BLaER1 treated with 17β-estradiol and CSF1 and Interleukin-3, amounts not matched to agents 10 nM and 100 nM (cell line): ENCODE measurements around the gene INIP.

ENCODE experiments used
- H3K27ac ChIP-seq, 11 experiments: shearing (Covaris generic); formaldehyde crosslinking; 2 replicates each; pipeline ENCODE4 v1.8.1; 2022
- H3K27me3 ChIP-seq, 11 experiments: shearing (Covaris generic); formaldehyde crosslinking; 2 replicates each; pipeline ENCODE4 v1.8.1; 2022
- H3K36me3 ChIP-seq, 11 experiments: shearing (Covaris generic); formaldehyde crosslinking; 2 replicates each; pipeline ENCODE4 v1.8.1; 2022
- H3K4me1 ChIP-seq, 10 experiments: shearing (Covaris generic); formaldehyde crosslinking; 2 replicates each; pipeline ENCODE4 v1.8.1; 2022
- H3K4me2 ChIP-seq, 11 experiments: shearing (Covaris generic); formaldehyde crosslinking; 2 replicates each; pipeline ENCODE4 v1.8.1; 2022
- H3K4me3 ChIP-seq, 10 experiments: shearing (Covaris generic); formaldehyde crosslinking; 2 replicates each; pipeline ENCODE4 v1.8.1; 2022
- H3K9ac ChIP-seq, 11 experiments: shearing (Covaris generic); formaldehyde crosslinking; 2 replicates each; pipeline ENCODE4 v1.8.1; 2022
- H3K9me3 ChIP-seq, 11 experiments: shearing (Covaris generic); formaldehyde crosslinking; replicated peaks in 1 of 11; 2 replicates each; pipeline ENCODE4 v1.8.1; 2022
- H4K20me1 ChIP-seq, 11 experiments: shearing (Covaris generic); formaldehyde crosslinking; 2 replicates each; pipeline ENCODE4 v1.8.1; 2022
- Cebpa-rat ChIP-seq, 11 experiments: shearing (Covaris generic); IDR thresholded peaks; 2 replicates each; pipeline ENCODE4 v1.8.1; 2022

The INIP gene

DNA sequence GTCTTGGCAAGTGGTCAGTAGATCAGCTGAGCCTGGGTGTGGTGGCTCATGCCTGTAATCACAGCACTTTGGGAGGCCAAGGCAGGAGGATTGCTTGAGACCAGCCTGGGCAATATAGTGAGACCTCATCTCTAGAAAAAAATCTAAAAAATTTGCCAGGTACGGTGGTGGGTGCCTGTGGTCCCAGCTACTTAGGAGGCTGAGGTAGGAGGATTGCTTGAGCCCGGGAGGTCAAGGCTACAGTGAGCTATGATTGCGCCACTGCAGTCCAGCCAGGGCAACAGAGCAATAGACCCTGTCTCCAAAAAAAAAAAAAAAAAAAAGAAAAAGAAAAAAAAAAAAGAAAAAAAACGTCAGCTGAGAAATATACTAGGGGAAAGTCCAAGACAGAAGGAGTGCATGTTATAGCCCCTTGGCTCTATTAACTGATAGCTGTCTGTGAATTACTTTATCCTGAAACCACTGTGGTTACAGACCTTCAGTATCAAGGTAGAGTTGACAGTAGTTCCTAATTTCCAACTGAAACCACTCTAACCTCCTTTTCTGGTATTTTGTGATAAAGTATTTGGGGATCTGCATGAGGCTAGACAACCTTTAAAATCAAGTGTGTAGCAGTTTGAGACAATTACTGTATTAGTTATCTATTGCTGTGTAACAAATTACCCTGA is 2.3 kb upstream of the INIP start:
- H3K9me3 ChIP-seq: no peaks in the 10 kb centered on the region
- H3K27me3 ChIP-seq: no peaks in the 10 kb centered on the region
- H3K27ac ChIP-seq: no peak overlapping the region
- no peak overlapping the region for H3K4me3 ChIP-seq
- H4K20me1 ChIP-seq: peaks cover 0 to 7% (median 0%) of the 10 kb centered on the region in 11 experiments; a peak in 5 of 22 replicates
- no peak for TF ChIP-seq Cebpa-rat (IDR thresholded peaks at IDR 0.05)
- H3K4me2 ChIP-seq: no peak overlapping the region
- H3K4me1 ChIP-seq: peaks cover 13 to 20% (median 15%) of the 10 kb centered on the region in 10 experiments
- H3K36me3 ChIP-seq: peaks cover 0 to 12% (median 2%) of the 10 kb centered on the region in 11 experiments; a peak in 8 of 22 replicates
- H3K9ac ChIP-seq: no peak overlapping the region

DNA sequence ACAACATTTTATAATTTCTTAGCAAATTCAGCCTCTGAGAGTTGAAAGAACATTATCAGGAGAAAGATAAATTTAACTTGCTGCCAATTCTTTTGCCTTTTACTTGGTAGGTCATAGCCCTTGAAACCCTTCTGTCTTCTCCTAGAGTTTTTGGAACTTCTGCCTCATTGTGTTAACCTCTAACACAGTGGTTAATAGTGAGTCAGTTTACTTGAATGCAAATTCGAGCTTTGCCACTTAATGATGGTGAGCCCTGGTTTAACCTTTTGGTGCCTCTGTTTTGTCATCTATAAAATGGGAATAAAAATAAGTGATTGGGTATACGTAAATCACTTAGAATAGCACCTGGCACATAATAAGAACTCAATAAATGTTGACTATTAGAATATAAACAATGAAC is 1.8 kb upstream of the INIP start:
- no peak for TF ChIP-seq Cebpa-rat (IDR thresholded peaks at IDR 0.05)
- Histone ChIP-seq H4K20me1 (peaks cover 0 to 7% (median 0%) of the 10 kb centered on the region in 11 experiments; a peak in 6 of 22 replicates), H3K9ac (no peak overlapping the region), H3K27me3 (no peaks in the 10 kb centered on the region), H3K36me3 (peaks cover 2 to 18% (median 8%) of the 10 kb centered on the region in 11 experiments; a peak in 15 of 22 replicates), H3K4me3 (no peak overlapping the region), H3K9me3 (no peaks in the 10 kb centered on the region), H3K4me1 (peaks cover 13 to 20% (median 15%) of the 10 kb centered on the region in 10 experiments), H3K4me2 (no peak overlapping the region), H3K27ac (no peak overlapping the region)

DNA sequence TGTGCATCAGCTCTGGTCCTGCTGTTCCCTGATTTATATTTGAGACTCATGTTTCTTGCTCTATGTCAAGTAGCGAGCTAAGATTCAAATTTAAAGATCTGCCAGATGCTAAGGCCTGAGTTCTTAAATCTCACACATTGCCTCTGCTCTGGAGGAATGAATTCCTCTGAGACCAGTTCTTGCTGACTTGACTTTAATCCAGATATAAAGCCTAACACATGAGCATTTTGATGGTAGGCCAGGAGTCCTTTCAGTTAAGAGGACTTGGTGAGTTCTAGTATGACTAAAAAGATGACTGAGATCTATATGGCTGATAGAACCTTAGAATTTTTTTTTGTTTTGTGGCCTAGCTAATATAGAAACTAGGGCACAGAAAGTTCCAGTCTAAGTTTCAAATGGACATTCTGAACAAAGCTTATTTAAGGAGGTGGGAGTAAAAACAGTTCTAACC is 1.3 kb upstream of the INIP start:
- Histone ChIP-seq H3K27me3 (no peaks in the 10 kb centered on the region), H3K9ac (no peak overlapping the region), H3K4me3 (no peak overlapping the region), H4K20me1 (peaks cover 0 to 10% (median 0%) of the 10 kb centered on the region in 11 experiments; a peak in 6 of 22 replicates), H3K4me1 (peaks cover 13 to 20% (median 15%) of the 10 kb centered on the region in 10 experiments), H3K36me3 (peaks cover 3 to 22% (median 12%) of the 10 kb centered on the region in 11 experiments; a peak in 16 of 22 replicates), H3K27ac (no peak overlapping the region), H3K4me2 (no peak overlapping the region), H3K9me3 (no peaks in the 10 kb centered on the region)
- no peak for TF ChIP-seq Cebpa-rat (IDR thresholded peaks at IDR 0.05)

DNA sequence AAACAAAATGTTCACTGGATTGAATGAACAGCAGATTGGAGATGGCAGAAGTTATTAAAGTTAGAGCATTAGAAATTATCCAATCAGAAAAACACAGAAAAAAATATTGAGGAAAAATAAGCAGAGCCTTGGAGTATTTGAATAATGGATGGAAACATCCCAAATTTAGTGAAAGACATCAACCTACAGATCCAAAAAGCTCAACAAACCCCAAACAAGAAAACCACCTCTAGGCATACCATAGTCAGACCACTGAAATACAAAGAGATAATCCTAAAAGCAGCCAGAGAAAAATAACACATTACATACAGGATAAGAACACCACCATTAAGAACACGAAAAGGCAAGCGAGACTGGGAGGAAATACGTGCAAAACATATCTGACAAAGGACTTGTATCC is 5.2 kb downstream of the INIP start:
- no peaks in the 10 kb centered on the region for H3K27me3 ChIP-seq
- TF ChIP-seq Cebpa-rat (IDR thresholded peaks at IDR 0.05): no peak
- H3K9ac ChIP-seq: no peak overlapping the region
- H3K4me2 ChIP-seq: no peak overlapping the region
- H3K27ac ChIP-seq: no peak overlapping the region
- H3K9me3 ChIP-seq: peaks cover 0 to 13% (median 6%) of the 10 kb centered on the region in 11 experiments; a peak in 13 of 22 replicates
- peaks cover 12 to 19% (median 14%) of the 10 kb centered on the region in 10 experiments for H3K4me1 ChIP-seq
- H4K20me1 ChIP-seq: peaks cover 0 to 49% (median 13%) of the 10 kb centered on the region in 11 experiments; a peak in 10 of 22 replicates
- H3K4me3 ChIP-seq: no peak overlapping the region
- peaks cover 31 to 78% (median 53%) of the 10 kb centered on the region in 11 experiments; a peak in 21 of 22 replicates for H3K36me3 ChIP-seq

DNA sequence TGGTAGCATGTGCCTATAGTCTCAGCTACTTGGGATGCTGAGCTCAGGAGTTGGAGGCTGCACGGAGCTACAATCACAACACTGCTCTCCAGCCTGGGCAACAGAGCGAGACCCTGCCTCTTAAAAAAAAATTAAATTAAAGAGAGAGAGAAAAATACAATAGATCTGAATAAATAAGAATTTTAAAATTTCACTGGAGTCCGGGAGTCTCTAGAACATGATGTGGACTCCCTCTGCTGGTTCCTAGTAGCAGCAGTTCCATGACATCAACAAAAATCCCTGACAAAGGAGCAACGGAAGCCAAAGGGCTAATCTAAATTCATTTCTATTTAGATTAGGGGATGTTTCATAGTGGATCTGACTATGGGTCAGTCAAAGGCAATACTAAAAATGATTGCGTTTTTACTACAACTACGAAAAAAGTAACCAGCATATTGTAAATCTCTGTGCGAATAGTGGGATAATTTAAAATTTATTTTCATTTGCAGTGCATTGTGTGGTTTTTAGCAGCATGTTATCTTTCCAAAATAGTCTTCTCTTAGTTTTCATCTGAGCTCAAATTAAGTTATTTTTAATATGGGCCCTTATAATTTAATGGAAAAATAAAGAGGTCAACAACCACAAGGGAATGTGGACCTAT is 6.7 kb downstream of the INIP start:
- H3K4me3 ChIP-seq: no peak overlapping the region
- H3K4me1 ChIP-seq: peaks cover 2 to 10% (median 4%) of the 10 kb centered on the region in 10 experiments; a peak in 18 of 20 replicates
- no peaks in the 10 kb centered on the region for H3K27me3 ChIP-seq
- H4K20me1 ChIP-seq: peaks cover 0 to 51% (median 18%) of the 10 kb centered on the region in 11 experiments; a peak in 10 of 22 replicates
- H3K27ac ChIP-seq: no peak overlapping the region
- peaks cover 31 to 76% (median 57%) of the 10 kb centered on the region in 11 experiments; a peak in 21 of 22 replicates for H3K36me3 ChIP-seq
- no peak overlapping the region for H3K9ac ChIP-seq
- H3K9me3 ChIP-seq: peaks cover 0 to 13% (median 6%) of the 10 kb centered on the region in 11 experiments; a peak in 13 of 22 replicates
- TF ChIP-seq Cebpa-rat (IDR thresholded peaks at IDR 0.05): no peak
- no peak overlapping the region for H3K4me2 ChIP-seq

DNA sequence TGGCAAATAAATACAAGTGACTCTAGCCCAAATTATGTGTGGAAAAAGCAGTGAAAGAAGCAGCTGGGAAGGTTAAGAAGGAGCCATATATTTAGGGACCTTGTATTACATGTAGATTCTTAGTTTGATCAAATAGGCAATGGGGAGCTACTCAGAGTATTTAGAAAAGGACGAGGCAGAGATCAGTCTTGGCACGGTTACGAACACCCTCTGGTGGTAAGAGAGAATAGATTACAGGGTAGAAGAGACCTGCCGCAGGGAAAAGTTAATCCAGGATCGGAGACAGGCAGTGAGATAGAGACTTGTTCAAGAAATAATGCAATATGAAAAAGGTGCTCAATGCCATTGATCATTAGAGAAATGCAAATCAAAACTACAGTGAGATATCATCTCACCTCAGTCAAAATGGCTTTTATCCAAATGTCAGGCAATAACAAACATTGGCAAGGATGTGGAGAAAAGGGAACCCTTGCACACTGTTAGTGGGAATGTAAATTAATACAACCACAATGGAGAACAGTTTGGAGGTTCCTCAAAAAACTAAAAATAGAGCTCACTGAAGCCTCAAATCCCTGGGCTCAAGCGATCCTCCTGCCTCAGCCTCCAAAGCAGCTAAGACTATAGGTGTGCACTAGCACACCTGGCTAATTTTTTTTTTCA is 12.0 kb downstream of the INIP start:
- Histone ChIP-seq H3K4me1 (peaks cover 0 to 9% (median 0%) of the 10 kb centered on the region in 10 experiments; a peak in 3 of 20 replicates), H3K4me2 (no peak overlapping the region), H4K20me1 (peaks cover 0 to 51% (median 19%) of the 10 kb centered on the region in 11 experiments; a peak in 11 of 22 replicates), H3K4me3 (no peak overlapping the region), H3K27me3 (no peaks in the 10 kb centered on the region), H3K36me3 (peaks cover 34 to 78% (median 49%) of the 10 kb centered on the region in 11 experiments), H3K9ac (no peak overlapping the region), H3K27ac (no peak overlapping the region), H3K9me3 (no peaks in the 10 kb centered on the region)
- TF ChIP-seq Cebpa-rat (IDR thresholded peaks at IDR 0.05): no peak

DNA sequence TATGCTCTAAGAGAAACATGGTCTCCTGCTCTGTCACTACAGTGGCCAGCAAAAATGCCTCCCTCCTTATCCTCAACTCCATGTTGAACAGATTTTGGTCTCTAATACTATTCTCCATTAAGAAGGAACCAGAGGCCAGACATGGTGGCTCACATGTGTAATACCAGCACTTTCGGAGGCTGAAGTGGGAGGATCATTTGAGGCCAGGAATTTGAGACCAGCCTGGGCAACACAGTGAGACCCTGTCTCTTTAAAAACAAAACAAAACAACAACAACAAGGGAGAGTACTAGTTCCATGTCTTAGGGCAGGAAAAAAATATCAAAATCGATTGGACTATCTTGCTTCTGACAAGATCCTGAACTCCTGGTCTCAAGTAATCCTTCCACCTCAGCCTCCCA is 14.6 kb downstream of the INIP start:
- Histone ChIP-seq H3K27me3 (no peaks in the 10 kb centered on the region), H3K4me1 (peaks cover 0 to 9% (median 0%) of the 10 kb centered on the region in 10 experiments; a peak in 3 of 20 replicates), H3K27ac (no peak overlapping the region), H3K9ac (no peak overlapping the region), H3K4me2 (no peak overlapping the region), H3K36me3 (peaks cover 42 to 78% (median 55%) of the 10 kb centered on the region in 11 experiments), H4K20me1 (peaks cover 0 to 38% (median 14%) of the 10 kb centered on the region in 11 experiments; a peak in 11 of 22 replicates), H3K9me3 (no peaks in the 10 kb centered on the region), H3K4me3 (no peak overlapping the region)
- no peak for TF ChIP-seq Cebpa-rat (IDR thresholded peaks at IDR 0.05)

DNA sequence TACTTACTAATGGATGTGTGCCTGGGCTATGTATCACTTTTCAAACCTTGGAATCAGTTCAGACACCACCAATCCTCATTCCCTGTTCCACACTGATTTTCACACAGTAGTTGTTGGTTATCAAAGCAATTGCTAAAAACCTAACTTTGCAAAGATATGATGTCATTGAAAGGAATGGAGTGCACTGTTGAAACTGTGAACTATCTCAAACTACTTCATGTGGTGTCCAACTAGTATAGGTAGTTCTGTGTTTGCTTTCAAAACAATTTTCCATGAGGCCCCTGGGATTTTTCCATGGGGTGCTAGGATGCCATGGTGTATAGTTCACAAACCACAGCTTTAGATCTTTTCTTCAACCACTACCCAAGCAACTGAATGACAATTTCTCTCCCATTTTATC is 17.8 kb downstream of the INIP start:
- Histone ChIP-seq H3K36me3 (peaks cover 65 to 85% (median 72%) of the 10 kb centered on the region in 11 experiments), H3K4me3 (no peak overlapping the region), H4K20me1 (peaks cover 0 to 22% (median 4%) of the 10 kb centered on the region in 11 experiments; a peak in 9 of 22 replicates), H3K27ac (no peak overlapping the region), H3K27me3 (no peaks in the 10 kb centered on the region), H3K9me3 (no peaks in the 10 kb centered on the region), H3K4me2 (no peak overlapping the region), H3K4me1 (peaks cover 3 to 18% (median 11%) of the 10 kb centered on the region in 10 experiments; a peak in 17 of 20 replicates), H3K9ac (no peak overlapping the region)
- no peak for TF ChIP-seq Cebpa-rat (IDR thresholded peaks at IDR 0.05)
